Measurements from ENCODE around the gene NR3C1.

NR3C1 gene

GRCh38 chr5:143403593-143404415 lies at the start of gene NR3C1:
Gene NR3C1, minus strand, starts transcription at chr5:143403686. Its CDS starts 2,847 bp downstream, at chr5:143400839.
- peak; percentile 95 for DNase-seq

GRCh38 chr5:143449772-143450171 lies 46.3 kb upstream of the NR3C1 start:
- DNase-seq = no peak

- DNase-seq = peak; percentile 65
Observed at GRCh38 chr5:143448518-143448917, 45.0 kb upstream of the NR3C1 start.

- DNase-seq = no peak
Observed at GRCh38 chr5:143447983-143448382, 44.5 kb upstream of the NR3C1 start.

- DNase-seq = no peak
Observed at GRCh38 chr5:143446535-143447226, 43.2 kb upstream of the NR3C1 start.

GRCh38 chr5:143445776-143446175 lies 42.3 kb upstream of the NR3C1 start:
- no peak for DNase-seq

- no peak for DNase-seq
Observed at GRCh38 chr5:143443330-143443729, 39.8 kb upstream of the NR3C1 start.

GRCh38 chr5:143442385-143442784 lies 38.9 kb upstream of the NR3C1 start:
- no peak for DNase-seq

- DNase-seq = no peak
Observed at GRCh38 chr5:143440448-143441115, 37.1 kb upstream of the NR3C1 start.

- DNase-seq = no peak
Observed at GRCh38 chr5:143437666-143438273, 34.3 kb upstream of the NR3C1 start.

GRCh38 chr5:143436871-143437270 lies 33.4 kb upstream of the NR3C1 start:
- DNase-seq = no peak

GRCh38 chr5:143435210-143435657 lies 31.7 kb upstream of the NR3C1 start:
- DNase-seq = no peak

GRCh38 chr5:143434261-143435209 lies 31.0 kb upstream of the NR3C1 start:
- DNase-seq = peak; percentile 83

GRCh38 chr5:143433670-143434069 lies 30.2 kb upstream of the NR3C1 start:
- DNase-seq = no peak

GRCh38 chr5:143432658-143433239 lies 29.3 kb upstream of the NR3C1 start:
- no peak for DNase-seq

- DNase-seq = peak; percentile 66
Observed at GRCh38 chr5:143431789-143432188, 28.3 kb upstream of the NR3C1 start.

GRCh38 chr5:143428738-143429420 lies 25.4 kb upstream of the NR3C1 start:
- DNase-seq = no peak

GRCh38 chr5:143428155-143428554 lies 24.7 kb upstream of the NR3C1 start:
- DNase-seq = no peak

GRCh38 chr5:143427122-143427735 lies 23.7 kb upstream of the NR3C1 start:
- DNase-seq = no peak

- no peak for DNase-seq
Observed at GRCh38 chr5:143426437-143426991, 23.0 kb upstream of the NR3C1 start.
